ENCODE data around the gene TAF5L.

The TAF5L gene

DNA sequence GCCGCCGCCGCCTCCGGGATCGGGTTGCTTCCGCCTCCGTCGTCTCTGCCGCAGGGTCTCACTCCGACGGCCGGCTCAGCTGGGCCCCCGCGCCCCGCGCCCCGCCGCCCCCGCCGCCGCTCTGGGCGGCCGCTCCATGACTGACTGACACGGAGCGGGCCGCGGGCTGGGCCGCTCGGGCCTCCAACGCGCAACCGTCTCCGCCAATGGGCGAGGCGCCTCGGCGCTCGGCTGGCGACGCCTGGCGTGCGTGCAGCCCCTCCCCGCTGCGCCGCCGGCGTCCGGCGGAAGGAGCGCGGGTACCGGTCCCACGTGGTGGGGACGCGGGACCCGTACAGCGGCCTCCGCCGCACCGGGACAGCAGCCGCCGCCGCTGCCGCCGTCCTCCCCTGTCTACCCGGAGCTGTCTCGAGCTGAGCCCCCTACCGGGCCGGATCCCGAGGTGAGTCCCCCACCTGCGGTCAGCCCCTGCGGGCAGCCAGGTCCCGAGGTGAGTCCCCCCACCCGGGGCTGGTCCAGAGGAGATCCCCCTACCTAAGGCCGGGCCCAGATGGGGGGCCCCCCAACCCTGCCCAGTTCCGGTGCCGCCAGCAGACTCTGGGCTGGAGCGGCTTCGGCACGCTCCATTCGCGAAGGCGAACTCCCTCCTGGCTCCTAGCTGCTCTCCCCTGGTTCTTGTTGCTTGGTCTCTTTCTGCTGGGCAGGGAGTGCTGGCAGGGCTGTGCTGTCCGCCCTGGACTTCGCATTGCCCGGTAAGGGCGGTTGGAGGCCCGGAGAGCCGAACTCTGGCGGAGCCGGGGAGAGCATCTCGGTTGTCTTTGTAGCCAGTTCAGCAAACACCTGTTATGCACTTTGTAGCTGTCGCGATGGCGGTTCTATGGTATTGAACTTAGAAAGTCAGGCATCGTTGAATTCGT lies at the start of gene TAF5L, which contains the start of gene URB2:
Gene TAF5L (minus strand): TSS at position 208 of the 917 bp plus-strand sequence. CDS start 11,640 bp downstream, outside the sequence.
Gene URB2 (plus strand): TSS at position 333 of the 917 bp plus-strand sequence. CDS start 1,387 bp downstream, outside the sequence.
- DNase-seq = peak; percentile 87

DNA sequence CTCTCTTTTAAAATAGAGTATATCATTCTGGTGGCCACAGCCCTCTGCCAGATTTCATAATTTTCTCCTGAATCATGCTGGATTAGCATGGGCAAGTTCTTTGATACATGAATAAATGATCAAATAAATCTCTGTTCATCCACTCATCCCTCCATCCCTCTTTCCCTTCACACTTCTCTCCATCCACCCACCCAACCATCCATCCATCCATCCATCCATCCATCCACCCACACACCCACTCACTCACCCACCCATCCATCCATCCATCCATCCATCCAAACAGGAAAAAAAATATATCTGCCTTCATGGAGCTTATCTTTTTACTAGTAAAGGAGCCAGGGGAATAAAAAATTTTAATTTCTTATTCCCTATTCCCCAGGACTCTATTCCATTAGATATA lies 49.5 kb upstream of the TAF5L start:
- DNase-seq = no peak

DNA sequence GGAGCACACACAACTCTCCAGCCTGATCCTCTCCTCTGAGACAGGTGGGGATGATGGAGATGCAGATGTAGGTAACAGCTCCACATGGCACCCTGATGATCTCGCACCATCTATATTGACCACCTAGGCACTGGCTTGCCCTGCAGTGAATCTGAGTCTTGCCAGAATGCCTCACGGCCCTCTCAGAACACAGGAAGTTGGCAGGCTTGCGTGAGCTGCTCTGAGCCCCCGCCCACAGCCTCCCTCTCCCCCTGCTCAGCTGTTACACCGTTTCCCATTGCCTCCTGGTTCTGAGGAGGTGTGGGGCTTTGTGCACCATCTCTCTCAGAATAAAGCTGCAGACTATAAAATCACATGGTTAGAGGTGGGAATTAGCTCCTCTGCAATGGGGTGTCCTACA lies 48.1 kb upstream of the TAF5L start:
- DNase-seq = no peak

DNA sequence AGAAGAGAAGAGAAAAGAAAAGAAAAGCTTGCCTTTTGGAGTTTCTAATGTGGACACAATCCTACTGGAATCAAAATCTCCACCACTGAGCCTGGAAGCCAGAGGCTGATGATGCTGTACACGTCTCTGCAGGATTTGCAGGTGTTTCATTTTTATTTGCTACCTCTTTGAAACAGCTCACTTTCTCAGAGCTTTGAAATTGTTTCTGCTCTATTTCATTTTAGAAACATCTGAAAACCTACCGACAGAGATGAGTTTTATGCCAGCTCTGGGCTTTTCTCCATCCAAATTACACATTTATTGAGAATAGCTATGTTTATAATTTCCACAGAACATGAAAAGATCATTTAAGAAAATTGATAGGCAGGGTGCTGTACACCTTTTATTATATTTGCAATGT lies 46.3 kb upstream of the TAF5L start:
- DNase-seq = no peak

DNA sequence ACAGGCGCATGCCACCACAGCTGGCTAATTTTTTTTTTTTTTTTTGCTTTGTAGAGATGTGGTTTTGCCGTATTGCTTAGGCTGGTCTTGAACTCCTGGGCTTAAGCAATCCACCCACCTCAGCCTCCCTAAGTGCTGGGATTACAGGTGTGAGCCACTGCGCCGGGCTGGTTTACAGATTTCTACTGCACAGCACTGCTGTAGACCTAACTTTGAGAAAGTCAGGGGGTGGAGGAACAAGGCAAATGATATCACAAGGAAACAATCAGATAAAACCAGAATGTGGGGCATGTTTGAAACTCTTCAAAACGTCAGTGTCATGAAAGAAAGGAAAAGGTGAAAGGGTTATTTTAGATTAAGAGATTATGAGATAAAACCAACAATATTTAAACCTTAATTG lies 45.4 kb upstream of the TAF5L start:
- no peak for DNase-seq

DNA sequence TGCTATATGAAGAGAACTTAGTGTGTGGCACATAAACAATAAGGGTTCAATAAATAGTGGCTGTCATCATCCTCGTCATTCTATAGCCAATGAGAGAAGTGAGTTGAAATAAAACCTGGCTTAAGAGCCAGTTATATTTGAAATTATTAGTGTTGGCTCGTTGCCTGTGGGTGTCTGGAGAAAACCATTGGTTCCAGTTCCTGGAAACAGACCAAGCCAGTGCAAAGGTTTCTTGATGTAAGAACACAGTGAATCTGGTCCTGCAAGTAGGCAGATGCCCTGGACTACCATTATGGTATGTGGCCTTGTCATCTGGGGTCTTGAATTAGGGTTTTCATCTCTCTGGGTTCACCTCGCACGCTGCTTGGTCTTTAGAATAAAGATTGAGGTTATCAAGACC lies 43.4 kb upstream of the TAF5L start:
- no peak for DNase-seq

DNA sequence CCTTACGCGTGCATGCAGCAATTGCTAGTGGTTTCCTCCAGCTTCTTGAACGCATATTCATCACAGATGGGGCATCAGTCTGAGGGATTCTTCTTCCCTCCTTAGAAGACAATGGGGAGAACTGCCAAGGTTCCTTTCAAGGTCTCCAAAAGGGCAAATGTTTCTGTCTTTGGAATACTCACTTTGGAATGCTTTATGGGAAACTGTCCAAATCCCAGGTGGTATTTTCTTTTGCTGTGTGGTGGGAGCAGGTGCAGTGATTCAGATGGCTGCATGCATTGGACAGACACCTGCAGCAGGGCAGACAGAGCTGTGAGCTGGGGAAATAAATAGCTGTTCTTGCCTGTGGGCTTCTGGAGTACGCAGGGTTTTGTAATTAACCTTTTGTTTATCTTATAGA lies 40.7 kb upstream of the TAF5L start:
- no peak for DNase-seq

DNA sequence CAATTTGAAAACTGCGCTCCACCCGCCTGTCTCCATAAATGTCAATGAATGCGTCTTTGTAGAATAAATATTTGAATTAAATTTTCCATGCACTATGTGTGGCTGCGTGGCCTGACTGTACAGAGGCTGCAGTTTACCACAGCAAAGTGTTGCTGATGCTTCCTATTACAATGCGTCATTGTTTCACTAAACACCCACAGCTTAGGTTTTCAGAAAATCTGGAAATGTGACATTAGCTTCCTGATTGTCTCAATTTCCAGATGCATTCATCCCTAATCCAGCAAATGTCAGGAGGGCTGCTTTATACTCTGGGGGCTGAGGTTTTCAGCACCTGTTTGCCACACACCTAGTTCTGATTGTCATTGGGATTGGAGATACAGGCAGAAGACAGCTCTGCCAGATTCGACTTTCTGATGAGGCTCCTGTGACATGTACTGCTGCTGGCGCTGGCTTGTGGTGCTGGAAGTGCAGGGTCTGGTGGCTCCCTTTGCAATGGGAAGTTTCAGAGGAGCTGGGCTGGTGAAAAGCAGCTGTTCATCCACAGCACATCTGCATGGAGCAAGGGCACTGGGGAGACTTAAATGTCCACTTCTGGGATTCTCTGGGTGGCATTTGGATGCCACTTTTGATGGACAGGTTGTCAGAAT lies 40.1 kb upstream of the TAF5L start:
- no peak for DNase-seq

DNA sequence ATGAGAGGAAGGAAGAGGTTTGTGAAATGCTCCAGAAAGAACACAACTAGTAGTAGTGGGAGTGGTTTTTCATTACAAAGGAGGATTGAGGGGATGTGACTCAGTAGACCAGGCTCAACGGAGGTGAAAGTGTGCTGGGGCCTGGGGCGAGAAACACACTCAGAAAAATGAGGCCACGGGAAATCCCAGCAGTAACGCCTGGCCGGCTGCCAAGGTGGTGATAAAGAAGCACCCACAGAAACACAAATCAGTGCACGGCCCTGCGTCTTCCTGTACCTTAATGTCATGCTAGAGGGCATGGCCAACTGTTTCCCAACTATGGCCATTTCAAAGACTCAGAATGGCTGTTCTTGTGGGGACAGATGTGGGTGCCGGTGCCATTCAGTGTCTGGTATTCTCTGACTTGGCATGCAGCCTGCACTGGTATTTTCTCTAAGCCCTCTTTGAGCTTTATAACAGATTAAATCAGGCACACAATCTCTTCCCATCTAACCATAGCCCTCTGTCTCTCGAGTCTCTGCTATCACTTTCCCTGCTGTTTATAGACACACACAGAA lies 38.3 kb upstream of the TAF5L start:
- DNase-seq = peak; percentile 72

DNA sequence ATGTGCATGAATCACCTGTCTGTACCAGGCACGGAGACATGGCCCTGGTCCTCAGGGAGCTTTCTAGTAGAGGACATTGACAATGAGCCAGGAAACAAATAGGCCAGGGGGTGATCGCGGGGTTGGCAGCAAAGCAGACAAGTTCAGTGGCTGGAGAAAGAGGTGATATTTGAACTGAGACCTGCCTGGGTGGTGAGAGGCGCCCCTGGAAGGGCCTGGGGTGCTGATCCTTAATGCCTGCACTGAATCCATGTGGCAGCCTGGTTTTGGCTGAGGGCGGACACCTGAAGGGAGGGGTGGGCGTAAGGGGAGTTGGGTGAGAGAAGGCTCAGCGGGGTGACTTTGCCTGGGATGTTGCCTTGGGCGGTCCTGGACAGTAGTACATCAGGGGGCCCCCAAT lies 36.0 kb upstream of the TAF5L start:
- DNase-seq = no peak

DNA sequence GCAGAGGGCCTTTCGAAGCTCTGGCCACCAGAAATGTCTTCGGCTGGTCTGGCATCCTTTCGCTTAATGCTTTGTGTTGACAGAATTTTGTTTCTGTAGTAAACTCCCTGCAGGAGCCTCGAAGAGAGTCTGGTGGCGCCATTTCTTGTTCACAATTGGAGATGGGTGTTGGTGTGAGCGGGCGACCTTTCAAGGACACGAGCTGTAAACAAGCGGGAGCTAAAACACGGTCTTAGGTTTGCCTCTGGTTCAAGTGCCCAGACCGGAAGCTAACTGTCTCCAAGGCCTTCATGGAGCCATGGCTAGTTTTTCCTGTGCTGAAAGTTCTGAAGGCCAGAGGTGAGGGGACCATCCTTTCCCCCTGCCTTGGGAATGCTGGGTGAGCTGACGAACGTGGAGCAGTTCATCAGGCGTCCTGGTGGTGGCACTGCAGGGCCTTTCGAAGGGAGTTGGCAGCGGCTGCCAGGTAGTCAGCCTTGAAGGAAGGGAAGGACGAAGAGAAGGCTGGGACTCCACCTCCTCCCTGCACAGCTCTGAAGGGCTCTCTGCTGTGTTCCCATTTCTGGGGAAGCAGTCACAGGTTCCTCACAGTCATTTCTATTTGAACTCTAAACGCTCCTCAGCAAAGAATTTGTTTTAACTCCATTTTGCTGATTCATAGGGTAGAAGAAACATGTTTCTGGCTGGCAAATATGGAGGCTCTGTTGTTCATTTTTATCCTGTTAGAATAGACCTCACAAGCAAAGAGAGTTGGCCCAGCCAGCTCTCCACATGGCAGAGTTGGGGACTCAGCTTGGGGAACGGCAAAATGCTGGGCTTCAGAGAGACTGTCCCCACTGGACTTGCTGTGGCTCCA lies 35.3 kb upstream of the TAF5L start:
- DNase-seq = peak; percentile 68

DNA sequence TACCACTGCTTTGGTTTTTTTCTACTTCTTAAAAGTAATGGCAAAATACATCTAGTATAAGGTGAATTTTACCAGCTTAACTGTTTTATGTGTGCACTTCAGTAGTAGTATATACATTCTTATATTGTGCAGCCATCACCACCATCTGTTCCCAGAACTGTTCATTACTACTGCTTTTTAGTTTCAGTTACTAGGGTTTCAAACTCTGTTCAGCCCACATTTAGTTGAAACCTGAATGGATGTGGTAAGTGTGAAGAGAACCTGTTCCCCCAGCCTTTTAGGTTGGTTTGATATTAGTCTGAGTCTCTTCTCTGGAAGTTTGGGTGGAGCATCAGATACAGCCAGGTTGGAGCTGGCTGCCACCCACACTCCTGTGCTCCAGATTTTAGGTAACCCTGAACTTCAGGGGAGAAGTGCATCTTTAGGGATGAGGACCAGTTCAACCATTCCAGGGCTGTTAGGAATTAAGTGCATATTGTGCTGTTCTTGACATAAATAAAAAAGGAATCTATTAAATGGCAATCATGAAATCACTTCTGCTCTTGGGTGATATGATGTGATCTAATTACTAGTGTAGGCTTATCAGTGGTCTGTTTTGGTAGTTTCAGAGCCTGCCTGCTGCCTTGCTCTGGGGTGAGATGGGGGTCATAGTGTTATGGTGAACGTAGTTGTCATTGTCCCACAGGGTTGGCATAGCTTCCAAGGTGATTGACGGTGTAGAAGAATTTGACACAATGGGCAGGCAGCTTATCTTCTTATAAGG lies 32.3 kb upstream of the TAF5L start:
- no peak for DNase-seq

DNA sequence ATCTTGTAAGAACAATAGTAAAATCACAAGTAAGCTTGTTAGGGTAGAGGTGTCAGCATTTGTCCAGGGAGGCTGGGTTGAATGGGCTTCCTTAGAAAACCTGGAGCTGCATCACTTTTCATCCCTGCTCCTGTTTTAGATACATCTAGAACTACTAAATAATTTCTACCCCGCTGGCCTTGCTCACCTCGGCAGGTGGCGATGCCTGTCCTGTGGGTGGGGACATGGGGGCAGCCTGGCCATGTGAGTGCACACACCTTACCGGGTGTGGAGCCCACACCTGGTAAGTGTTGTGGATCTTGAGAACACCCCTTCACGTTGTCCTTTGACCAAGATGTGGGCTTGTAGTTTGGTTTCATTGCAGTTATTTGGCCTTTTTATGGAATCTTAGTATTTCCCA lies 29.9 kb upstream of the TAF5L start:
- DNase-seq = no peak

DNA sequence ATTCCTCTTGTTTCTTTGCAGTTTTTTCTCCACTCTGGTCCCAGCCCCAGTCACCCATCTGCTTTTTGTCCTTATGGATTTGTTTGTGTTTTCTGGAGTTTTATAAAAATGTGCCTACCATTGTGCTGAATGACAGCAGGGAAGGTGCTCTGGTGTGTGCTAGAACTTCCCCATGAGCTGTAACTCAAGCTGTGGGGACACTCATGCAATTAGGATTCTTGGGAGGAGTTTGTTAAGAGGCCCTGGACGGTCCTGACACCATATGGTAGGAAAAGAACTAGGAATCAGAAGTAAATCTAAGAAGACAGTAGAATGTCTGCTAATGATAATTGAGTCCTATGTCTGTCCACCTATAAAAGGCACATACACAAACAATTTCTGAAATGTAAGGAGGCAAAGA lies 27.5 kb upstream of the TAF5L start:
- no peak for DNase-seq

DNA sequence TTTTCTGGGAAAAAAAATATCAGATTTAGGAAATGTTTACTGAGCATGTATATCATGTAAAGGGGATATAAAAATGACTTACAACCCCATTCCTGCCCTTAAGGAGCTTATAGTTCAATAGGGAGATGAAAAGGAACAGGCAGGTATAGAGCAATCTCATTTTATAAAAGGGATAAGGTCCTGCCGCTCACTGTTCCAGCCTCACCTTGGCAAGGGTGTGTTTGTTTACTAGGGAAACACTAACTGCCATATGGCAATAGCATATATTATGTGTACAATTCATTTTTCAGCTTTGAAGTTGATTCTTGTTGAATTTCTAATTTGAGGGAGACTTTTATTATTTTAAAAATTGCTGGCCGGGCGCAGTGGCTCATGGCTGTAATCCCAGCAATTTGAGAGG lies 25.6 kb upstream of the TAF5L start:
- DNase-seq = no peak

DNA sequence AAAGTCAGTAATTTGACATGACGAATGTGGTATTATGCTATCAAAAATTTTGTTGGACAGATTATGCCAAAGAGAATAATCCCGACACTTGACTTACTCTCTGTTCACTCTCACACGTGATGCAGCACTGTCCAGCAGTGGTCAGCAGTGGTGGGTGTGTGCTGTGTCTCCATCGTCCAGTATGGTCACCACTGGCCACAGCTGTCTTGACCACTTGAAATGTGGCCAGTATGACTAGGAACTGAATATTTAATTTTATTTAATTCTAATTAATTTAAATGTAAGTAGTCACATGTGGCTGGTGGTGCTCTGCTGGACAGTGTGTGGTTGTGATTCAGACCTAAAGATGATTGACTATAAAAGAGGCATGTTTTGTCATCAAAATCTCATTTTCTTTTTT lies 24.1 kb upstream of the TAF5L start:
- no peak for DNase-seq

DNA sequence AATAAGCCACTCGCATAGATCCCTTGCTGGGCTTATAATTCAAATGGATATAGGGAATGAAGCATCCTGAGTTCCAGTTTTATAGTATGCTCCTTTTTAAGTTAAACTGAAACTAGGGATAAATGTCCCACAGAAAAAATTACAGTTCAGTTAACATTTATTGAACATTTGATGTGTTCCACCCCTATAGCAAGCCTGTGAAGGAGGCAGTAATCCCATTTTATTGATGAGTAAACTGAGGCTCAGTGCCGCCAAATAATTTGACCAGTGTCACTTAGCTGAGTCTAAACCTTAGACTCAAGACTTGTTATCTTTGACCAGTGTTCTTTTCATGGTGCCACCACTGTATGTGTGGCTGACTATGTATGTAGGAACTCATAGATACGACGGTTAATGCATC lies 22.5 kb upstream of the TAF5L start:
- DNase-seq = no peak

DNA sequence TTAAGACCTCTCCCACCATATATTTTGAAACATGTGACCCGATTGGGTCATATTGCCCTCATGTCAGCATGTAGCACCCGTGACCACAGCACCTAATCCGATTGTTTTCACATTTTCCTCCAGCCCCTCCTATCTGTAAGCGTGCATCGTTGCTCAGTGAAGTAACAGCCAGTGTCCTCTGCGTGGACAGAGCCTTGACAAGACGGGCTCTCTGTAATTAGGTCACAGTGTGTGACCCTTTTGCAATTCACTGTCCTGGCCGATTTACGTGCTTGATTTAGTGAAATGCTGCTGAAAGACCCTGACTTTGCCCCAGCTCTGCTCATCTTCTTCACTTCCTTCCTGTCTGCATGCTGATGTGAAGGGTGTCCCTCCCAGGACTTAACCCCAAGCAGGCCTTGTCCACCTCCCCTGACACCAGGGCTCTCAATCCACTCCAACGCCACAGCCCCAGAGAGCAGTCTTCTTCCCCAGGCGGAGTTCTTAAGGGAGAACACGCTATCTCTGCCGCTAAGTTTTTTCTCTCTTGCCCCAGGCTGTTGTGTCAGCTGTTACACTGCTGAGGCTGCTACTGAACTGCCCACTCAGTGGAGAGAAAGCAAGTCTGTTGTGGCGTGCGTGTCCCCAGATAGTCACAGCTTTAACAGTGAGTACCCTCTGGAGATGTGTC lies 19.5 kb upstream of the TAF5L start:
- DNase-seq = no peak

DNA sequence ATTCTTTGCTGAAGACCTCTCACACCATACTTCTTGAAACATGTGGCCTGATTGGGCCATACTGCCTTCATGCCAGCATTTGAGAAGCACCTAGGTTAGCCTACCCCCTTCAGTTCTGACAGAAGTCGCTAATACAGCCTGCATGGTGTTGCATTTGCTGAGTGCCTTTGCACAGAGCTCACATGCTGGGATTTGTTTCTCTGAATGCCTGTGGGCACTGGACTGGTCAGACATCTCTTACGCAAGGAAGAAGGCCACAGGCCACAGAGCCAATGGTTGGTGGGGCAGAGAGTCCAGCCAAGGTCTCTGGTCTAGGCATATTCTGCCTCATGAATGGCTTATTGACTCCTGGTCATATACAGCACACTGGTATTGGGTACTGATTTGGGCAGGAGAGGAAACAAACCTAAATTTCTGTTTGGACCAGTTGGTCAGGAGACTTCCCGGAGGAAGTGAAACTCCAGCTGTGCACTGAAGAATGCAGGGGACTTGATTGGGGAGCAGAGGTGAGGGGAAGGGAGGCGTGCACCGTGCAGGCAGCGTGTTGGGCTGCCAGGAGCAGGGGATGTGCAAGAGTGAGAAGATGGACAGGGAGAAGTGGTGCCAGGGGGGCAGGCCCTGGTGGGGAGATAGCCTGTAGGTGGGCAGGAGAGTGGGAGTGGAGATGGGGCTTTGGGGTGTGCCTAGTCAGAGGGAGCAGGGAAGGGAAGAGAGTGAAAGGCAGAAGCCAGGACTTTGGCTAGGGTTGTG lies 18.2 kb upstream of the TAF5L start:
- no peak for DNase-seq

DNA sequence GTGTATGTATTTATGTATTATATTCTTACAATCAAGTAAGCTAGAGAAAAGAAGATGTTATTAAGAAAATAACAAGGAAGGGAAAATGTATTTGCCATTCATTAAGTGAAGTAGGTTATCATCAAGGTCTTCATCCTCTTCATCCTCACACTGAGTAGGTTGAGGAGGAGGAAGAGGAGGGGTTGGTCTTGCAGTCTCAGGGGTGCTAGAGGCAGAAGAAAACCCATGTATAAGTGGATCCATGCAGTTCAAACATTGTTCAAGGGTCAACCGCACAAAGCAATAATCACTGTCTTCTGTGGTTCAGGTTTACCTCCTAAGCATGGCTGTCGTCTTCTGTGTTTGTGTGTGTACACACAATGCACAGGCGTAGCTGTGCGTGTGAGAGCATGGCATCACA lies 17.0 kb upstream of the TAF5L start:
- no peak for DNase-seq

DNA sequence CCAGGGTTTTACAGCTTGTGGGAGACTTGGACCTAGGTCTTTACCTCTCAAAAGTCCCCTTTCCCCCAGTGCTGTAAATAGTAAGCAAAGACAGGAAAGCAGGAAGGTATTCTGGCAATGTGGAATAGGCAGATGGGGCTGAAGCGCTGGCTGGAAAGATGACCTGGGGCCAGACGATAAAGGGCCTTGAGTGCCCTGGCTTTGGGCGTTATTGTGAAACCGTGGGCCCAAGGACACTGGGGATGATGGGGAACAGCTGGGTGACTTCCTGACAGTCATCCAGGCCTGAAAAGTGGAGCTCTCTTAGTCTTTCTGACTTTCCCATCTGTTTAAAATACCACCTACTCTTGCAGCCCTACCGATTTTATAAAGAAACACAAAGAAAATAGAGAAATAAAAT lies 16.5 kb upstream of the TAF5L start:
- no peak for DNase-seq

Measured in CD4-positive, alpha-beta T cell treated with Interleukin-17A for 1 hour (primary cell).